K562 (cell line): ENCODE data around the gene PTPRU.
"Not testable (repeated sequence)": the region's sequence is repeated elsewhere in the genome, so short reads cannot be mapped to it uniquely, and the experiment has no call there.

Source experiments
- CTCF ChIP-seq, 3 experiments: IDR thresholded peaks in 2 of 3; conservative IDR thresholded peaks in 1 of 3; 2 replicates each; pipeline ENCODE4 v1.5.1; 2011 to 2012; ENCODE audit warnings: low read length in 3 of 3, mild to moderate bottlenecking in 3 of 3, control low read depth in 2 of 3, improper control_type of control experiment in 1 of 3, inconsistent platforms in 1 of 3, low read depth in 1 of 3, mixed read lengths in 1 of 3, moderate library complexity in 1 of 3; ENCODE audit not compliant: insufficient read depth in 2 of 3
- KLF13 ChIP-seq: fragments of 450-650 bp; IDR thresholded peaks from 2 replicates; pipeline ENCODE4 v1.6.1; 2016; ENCODE audit warnings: missing genetic modification characterization, low read depth, mild to moderate bottlenecking, missing compliant biosample characterization, moderate library complexity, borderline replicate concordance
- NCOA2 ChIP-seq, 2 experiments: fragments of 450-650 bp; IDR thresholded peaks; 2 replicates each; pipeline ENCODE4 v1.6.1; 2018; ENCODE audit warnings: mild to moderate bottlenecking in 2 of 2, moderate library complexity in 1 of 2; ENCODE audit not compliant: partially characterized antibody in 2 of 2
- POLR2A ChIP-seq: fragments of 450-650 bp; conservative IDR thresholded peaks from 2 replicates; pipeline ENCODE4 v1.6.1; 2016
- POLR2B ChIP-seq: fragments of 450-650 bp; IDR thresholded peaks from 2 replicates; pipeline ENCODE4 v1.6.1; 2018; ENCODE audit warnings: low read depth; ENCODE audit not compliant: partially characterized antibody
- RAD21 ChIP-seq, 2 experiments: fragments of 250-450 bp in 1 of 2; fragments of 450-650 bp in 1 of 2; sonication (Bioruptor Pico) in 1 of 2; formaldehyde crosslinking in 1 of 2; IDR thresholded peaks in 1 of 2; conservative IDR thresholded peaks in 1 of 2; 2 replicates each; pipeline versions ENCODE4 v1.4.0 to v1.8.0; 2020 to 2022; ENCODE audit warnings: mild to moderate bottlenecking in 2 of 2, moderate library complexity in 1 of 2
- TBP ChIP-seq: optimal IDR thresholded peaks from 2 replicates; pipeline ENCODE3; 2011; ENCODE audit warnings: low read depth, low read length, improper control_type of control experiment
- YY1 ChIP-seq, 3 experiments: IDR thresholded peaks; 2 replicates each; pipeline ENCODE4 v1.6.1; 2011; ENCODE audit warnings: low read length in 2 of 3, mild to moderate bottlenecking in 2 of 3, moderate library complexity in 2 of 3, borderline replicate concordance in 1 of 3, control low read depth in 1 of 3, low read depth in 1 of 3; ENCODE audit not compliant: insufficient read depth in 3 of 3, insufficient replicate concordance in 2 of 3, control insufficient read depth in 1 of 3, insufficient read length in 1 of 3; ENCODE audit errors: extremely low read depth in 1 of 3
- ZNF280B ChIP-seq: fragments of 250-450 bp; sonication (Bioruptor Pico); IDR thresholded peaks from 2 replicates; pipeline ENCODE4 v1.5.1; 2021; ENCODE audit warnings: mild to moderate bottlenecking
- ZNF318 ChIP-seq, 2 experiments: fragments of 450-650 bp; IDR thresholded peaks; 2 replicates each; pipeline ENCODE4 v1.6.1; 2016; ENCODE audit warnings: mild to moderate bottlenecking in 2 of 2, borderline replicate concordance in 1 of 2, low read depth in 1 of 2, moderate library complexity in 1 of 2
- ZNF561 ChIP-seq: fragments of 450-650 bp; formaldehyde crosslinking; conservative IDR thresholded peaks from 2 replicates; pipeline ENCODE4 v1.4.0; 2020; ENCODE audit warnings: mild to moderate bottlenecking, moderate library complexity

- not testable (repeated sequence) for TF ChIP-seq KLF13 (tag); CTCF (IDR thresholded peaks at IDR 0.05 in 2 of 3, conservative IDR thresholded peaks at IDR 0.05 in 1 of 3; ENCODE audit: insufficient read depth in 2 of 3, low read depth in 1 of 3, low read length in 3 of 3); ZNF318 (IDR thresholded peaks at IDR 0.05; ENCODE audit: borderline replicate concordance in 1 of 2, low read depth in 1 of 2); POLR2A; POLR2B; TBP; ZNF561 (CRISPR knock-in tag); RAD21 (CRISPR knock-in tag; conservative IDR thresholded peaks at IDR 0.05 in 1 of 2, IDR thresholded peaks at IDR 0.05 in 1 of 2); NCOA2 (IDR thresholded peaks at IDR 0.05; ENCODE audit: partially characterized antibody in 2 of 2); ZNF280B (CRISPR knock-in tag); YY1 (IDR thresholded peaks at IDR 0.05; ENCODE audit: borderline replicate concordance in 1 of 3, control insufficient read depth in 1 of 3, extremely low read depth in 1 of 3, insufficient read depth in 3 of 3, insufficient read length in 1 of 3, insufficient replicate concordance in 2 of 3, low read depth in 1 of 3, low read length in 2 of 3)
These were observed 78.4 kb downstream of the PTPRU start for GRCh38 chr1:29314685-29315084.
